Small intestine (tissue), 7 donors: ENCODE measurements around the gene TOR3A. TPM values are rescaled to one million over a fixed set of nuclear protein-coding genes. Genes with fewer than 3 reads are reported as not detected.

ENCODE experiments used
- DNase-seq, 2 donors: peaks; one replicate each; pipeline versions ENCODE4 v3.0.0 to v3.0.0-alpha.2; 2013
- FAIRE-seq: peaks from 2 replicates; lab custom pipeline; 2012; peaks lifted over from hg19 to GRCh38; lab: Jason Lieb, UNC
- H3K27ac ChIP-seq, 3 donors: one replicate each; pipeline ENCODE4 v1.5.1; 2013; ENCODE audit warnings: low read length in 2 of 3, mild to moderate bottlenecking in 2 of 3, control low read depth in 1 of 3, inconsistent platforms in 1 of 3, low read depth in 1 of 3, moderate library complexity in 1 of 3
- H3K27me3 ChIP-seq, 3 donors: one replicate each; pipeline ENCODE4 v1.6.1; 2013; ENCODE audit warnings: low read length in 3 of 3, inconsistent platforms in 1 of 3; ENCODE audit not compliant: control insufficient read depth in 3 of 3, insufficient read depth in 3 of 3
- H3K36me3 ChIP-seq, 3 donors: one replicate each; pipeline ENCODE4 v1.6.1; 2013; ENCODE audit warnings: low read length in 3 of 3, inconsistent platforms in 1 of 3, low read depth in 1 of 3, mild to moderate bottlenecking in 1 of 3, moderate library complexity in 1 of 3; ENCODE audit not compliant: control insufficient read depth in 3 of 3, insufficient read depth in 2 of 3
- H3K4me1 ChIP-seq, 3 donors: one replicate each; pipeline ENCODE4 v1.6.1; 2013; ENCODE audit warnings: low read length in 2 of 3, inconsistent platforms in 1 of 3, low read depth in 1 of 3, mild to moderate bottlenecking in 1 of 3, moderate library complexity in 1 of 3; ENCODE audit not compliant: control insufficient read depth in 3 of 3, insufficient read depth in 2 of 3
- H3K4me3 ChIP-seq, 3 donors: one replicate each; pipeline ENCODE4 v1.5.1; 2013; ENCODE audit warnings: low read length in 3 of 3, control low read depth in 1 of 3, inconsistent platforms in 1 of 3, low read depth in 1 of 3, mild to moderate bottlenecking in 1 of 3, moderate library complexity in 1 of 3
- H3K9me3 ChIP-seq, 2 donors: one replicate each; pipeline ENCODE4 v1.6.1; 2013; ENCODE audit warnings: low read depth in 1 of 2, low read length in 1 of 2; ENCODE audit not compliant: control insufficient read depth in 2 of 2, insufficient read depth in 1 of 2
- WGBS, 3 donors: extraction: QIAGEN DNeasy Blood & Tissue Kit; methylation state at CpG; one replicate each; pipeline ENCODE4 v1.1.7; 2013; 5-methylcytosine and 5-hydroxymethylcytosine counted together
- polyA plus RNA-seq, 4 donors: library from polyadenylated mRNA; stranded (reverse) in 3 of 4; unstranded in 1 of 4; fragments of 200-250 nt in 3 of 4; fragments of 120-200 nt in 1 of 4; gene quantifications; one replicate each; pipeline versions ENCODE4 v1.2.1 to v1.2.3, GENCODE V29; 2013
- donor health status: healthy with polysubstance abuse.
- donor health status: control.
- donor health status: control.
- donor health status: Bipolar disorder and iron deficiency.
- donor health status: healthy.

TOR3A gene
- polyA plus RNA-seq, 4 donors: 6.3 to 30.6 (median 15.8) TPM

GRCh38 chr1:179141592-179142251 lies 59.9 kb downstream of the TOR3A start:
- H3K9me3 ChIP-seq: no peaks in the 10 kb centered on the region
- peaks cover 0 to 3% (median 0%) of the 10 kb centered on the region in 3 donors for H3K36me3 ChIP-seq
- no peak overlapping the region for H3K4me3 ChIP-seq
- peak overlapping the region in 1 of 3 donors; percentile 31 for H3K27ac ChIP-seq
- no peaks in the 10 kb centered on the region for H3K4me1 ChIP-seq
- 68 to 87% (median 84%) methylated on average over 4 of the region's 4 CpGs for WGBS, 3 donors
- H3K27me3 ChIP-seq: no peaks in the 10 kb centered on the region
- DNase-seq: no peak
- no peak for FAIRE-seq

- Histone ChIP-seq H3K4me3 (no peak overlapping the region), H3K36me3 (no peaks in the 10 kb centered on the region), H3K9me3 (no peaks in the 10 kb centered on the region), H3K4me1 (no peaks in the 10 kb centered on the region), H3K27ac (peak overlapping the region in 1 of 3 donors; percentile 80), H3K27me3 (no peaks in the 10 kb centered on the region)
- WGBS, 3 donors: 74 to 89% (median 86%) methylated on average over 2 of the region's 2 CpGs
- peak in 1 of 2 donors; percentile 26 for DNase-seq
- no peak for FAIRE-seq
These were observed 61.0 kb downstream of the TOR3A start for GRCh38 chr1:179142889-179143299.

GRCh38 chr1:179143322-179143721 lies 61.5 kb downstream of the TOR3A start:
- no peaks in the 10 kb centered on the region for H3K9me3 ChIP-seq
- H3K27ac ChIP-seq: no peak overlapping the region
- H3K27me3 ChIP-seq: no peaks in the 10 kb centered on the region
- no peak overlapping the region for H3K4me3 ChIP-seq
- H3K4me1 ChIP-seq: no peaks in the 10 kb centered on the region
- peaks cover 0 to 4% (median 0%) of the 10 kb centered on the region in 3 donors for H3K36me3 ChIP-seq
- WGBS, 3 donors: 61 to 88% (median 72%) methylated on average over 3 of the region's 3 CpGs
- DNase-seq (no peak), FAIRE-seq (no peak)

GRCh38 chr1:179144626-179145025 lies 62.8 kb downstream of the TOR3A start:
- DNase-seq (no peak), FAIRE-seq (no peak)
- H3K4me3 ChIP-seq: no peak overlapping the region
- peaks cover 0 to 7% (median 0%) of the 10 kb centered on the region in 3 donors for H3K36me3 ChIP-seq
- 94% methylated on average over 1 of the region's 1 CpG for WGBS, 3 donors
- H3K27ac ChIP-seq: no peak overlapping the region
- H3K9me3 ChIP-seq: peaks cover 0 to 4% of the 10 kb centered on the region in 2 donors
- no peaks in the 10 kb centered on the region for H3K27me3 ChIP-seq
- H3K4me1 ChIP-seq: no peaks in the 10 kb centered on the region

GRCh38 chr1:179145521-179145920 lies 63.7 kb downstream of the TOR3A start:
- 95 to 99% (median 95%) methylated on average over 3 of the region's 3 CpGs for WGBS, 3 donors
- peaks cover 0 to 7% (median 0%) of the 10 kb centered on the region in 3 donors for H3K36me3 ChIP-seq
- no peaks in the 10 kb centered on the region for H3K27me3 ChIP-seq
- DNase-seq (no peak), FAIRE-seq (no peak)
- H3K4me1 ChIP-seq: no peaks in the 10 kb centered on the region
- peaks cover 0 to 9% of the 10 kb centered on the region in 2 donors for H3K9me3 ChIP-seq
- H3K27ac ChIP-seq: no peak overlapping the region
- no peak overlapping the region for H3K4me3 ChIP-seq

Other genes with a start within 250 kb of the TOR3A start
- gene ANGPTL1, start 211.0 kb upstream of the TOR3A start, polyA plus RNA-seq: 10 to 100 TPM in 1 of 4 donors, 1 to 10 TPM in 3; 1.3 to 24.4 (median 3.1) TPM
- gene FAM20B, start 56.2 kb upstream of the TOR3A start, polyA plus RNA-seq: 10 to 100 TPM in 2 of 4 donors, 1 to 10 TPM in 2; 5.4 to 24.9 (median 10.7) TPM
- gene ABL2, start 147.6 kb downstream of the TOR3A start, polyA plus RNA-seq: 1 to 10 TPM; 1.6 to 8.1 (median 3.0) TPM
- 10 to 100 TPM in 1 of 4 donors, 1 to 10 TPM in 3; 1.1 to 15.4 (median 5.1) TPM for gene SOAT1, start 211.7 kb downstream of the TOR3A start, polyA plus RNA-seq